ENCODE results near the gene C1QTNF5.

The C1QTNF5 gene

GRCh38 chr11:119336744-119337469 is 3.8 kb downstream of the C1QTNF5 start:
- DNase-seq: no peak

- DNase-seq: no peak
Measured at GRCh38 chr11:119335655-119336543, 4.8 kb downstream of the C1QTNF5 start.

- DNase-seq: no peak
Measured at GRCh38 chr11:119335091-119335654, 5.5 kb downstream of the C1QTNF5 start.

GRCh38 chr11:119334174-119334930 is 6.3 kb downstream of the C1QTNF5 start, which contains the start of gene RNF26:
RNF26 (plus strand) TSS chr11:119334527; CDS start chr11:119335123, 596 bp downstream.
- peak; percentile 99 for DNase-seq

GRCh38 chr11:119332111-119332765 is 8.4 kb downstream of the C1QTNF5 start:
- DNase-seq: no peak

GRCh38 chr11:119330237-119330636 is 10.4 kb downstream of the C1QTNF5 start:
- DNase-seq: no peak

GRCh38 chr11:119329320-119329719 is 11.4 kb downstream of the C1QTNF5 start:
- no peak for DNase-seq

- DNase-seq: no peak
Measured at GRCh38 chr11:119324189-119324588, 16.5 kb downstream of the C1QTNF5 start.

GRCh38 chr11:119323532-119324033 is 17.1 kb downstream of the C1QTNF5 start:
- peak; percentile 42 for DNase-seq

GRCh38 chr11:119322921-119323531 is 17.7 kb downstream of the C1QTNF5 start:
- no peak for DNase-seq

- DNase-seq: no peak
Measured at GRCh38 chr11:119322360-119322739, 18.3 kb downstream of the C1QTNF5 start.

GRCh38 chr11:119320776-119321524 is 19.7 kb downstream of the C1QTNF5 start:
- DNase-seq: no peak

- no peak for DNase-seq
Measured at GRCh38 chr11:119320240-119320775, 20.4 kb downstream of the C1QTNF5 start.

- DNase-seq: no peak
Measured at GRCh38 chr11:119319700-119320239, 20.9 kb downstream of the C1QTNF5 start.

- DNase-seq: no peak
Measured at GRCh38 chr11:119319136-119319699, 21.5 kb downstream of the C1QTNF5 start.

- no peak for DNase-seq
Measured at GRCh38 chr11:119318240-119319135, 22.2 kb downstream of the C1QTNF5 start.

- DNase-seq: no peak
Measured at GRCh38 chr11:119317592-119318239, 23.0 kb downstream of the C1QTNF5 start.

Data from amniotic stem cell (primary cell).